GM21447 (cell line): Measurements from ENCODE around the gene SAG.

ENCODE experiments used
- ATAC-seq: cut with Tn5 transposase; IDR thresholded peaks from one replicate; pipeline ENCODE4 v1.9.1; 2021; ENCODE audit not compliant: unreplicated experiment

The SAG gene

GRCh38 chr2:233307565-233307964 is at the start of gene SAG:
TSS of gene SAG (plus strand) at chr2:233307816. CDS start at chr2:233309190, 1,374 bp downstream.
- no peak for ATAC-seq

- no peak for ATAC-seq
These were observed 49.4 kb upstream of the SAG start for GRCh38 chr2:233258211-233258610.

DNA sequence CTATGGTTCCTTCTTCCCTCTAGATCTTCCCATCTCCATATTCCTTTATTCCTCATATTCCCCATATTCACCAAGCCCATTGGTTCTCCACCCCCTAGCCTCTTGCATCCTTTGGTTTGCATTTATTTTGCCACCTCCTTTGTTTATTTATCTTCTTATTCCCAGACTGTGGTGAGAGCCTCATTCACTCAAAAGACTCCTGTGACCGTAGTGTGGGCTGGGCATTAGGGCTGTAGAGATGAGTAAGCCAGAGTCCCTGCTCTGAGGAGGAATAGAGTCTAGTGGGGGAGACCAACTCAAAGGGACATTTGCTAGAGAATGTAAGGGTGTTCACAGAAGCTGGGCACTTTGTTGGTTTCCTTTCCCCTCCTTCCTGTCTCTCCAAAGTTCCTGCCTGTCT is 47.9 kb upstream of the SAG start:
- ATAC-seq = no peak

- ATAC-seq = no peak
These were observed 47.0 kb upstream of the SAG start for GRCh38 chr2:233260661-233261060.

- ATAC-seq = peak; percentile 68
These were observed 45.6 kb upstream of the SAG start for GRCh38 chr2:233261819-233262555.

DNA sequence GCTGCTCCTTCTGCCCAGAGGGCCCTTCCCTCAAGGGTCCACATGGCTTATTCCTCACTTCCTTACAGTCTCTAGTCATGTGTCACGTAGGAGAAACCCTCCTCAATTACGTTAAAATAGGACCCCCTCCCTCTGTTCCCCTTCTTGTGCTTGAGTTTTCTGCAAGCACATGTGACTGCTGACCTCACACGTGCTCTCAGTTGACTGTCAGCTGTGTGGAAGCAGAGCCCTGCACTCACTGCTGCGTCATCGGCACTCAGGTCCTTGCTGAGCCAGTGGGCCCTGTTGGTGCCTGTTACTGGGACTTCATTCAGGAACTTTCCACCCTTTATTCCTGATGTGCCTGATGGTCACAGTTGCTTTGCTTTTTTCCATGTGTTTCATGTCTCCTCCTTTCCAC is 45.1 kb upstream of the SAG start:
- ATAC-seq = no peak

DNA sequence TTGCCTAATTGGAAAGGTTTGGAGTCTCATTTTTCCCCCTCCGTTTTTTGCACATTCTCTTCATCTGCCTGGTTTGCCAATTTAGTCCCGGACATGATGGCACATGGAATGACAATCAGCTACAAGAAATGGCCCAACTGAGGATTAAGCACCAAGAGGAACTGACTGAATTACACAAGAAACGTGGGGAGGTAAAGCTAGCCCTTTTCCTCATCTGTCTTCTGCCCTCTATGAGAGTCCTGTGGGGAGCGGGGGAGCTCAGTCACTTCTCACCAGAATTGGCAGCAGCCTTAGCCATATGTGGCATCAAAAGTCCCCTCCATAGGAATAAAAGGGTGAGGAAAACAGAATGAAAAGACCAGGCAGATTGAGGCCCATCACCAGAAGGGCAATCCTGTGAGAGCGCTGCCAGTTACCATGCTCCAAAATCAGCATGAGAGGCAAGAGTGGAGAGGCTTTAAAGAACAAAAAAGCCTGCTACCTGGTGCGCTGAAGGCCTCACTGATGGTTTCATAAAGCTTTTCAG is 44.5 kb upstream of the SAG start:
- no peak for ATAC-seq

- ATAC-seq = no peak
These were observed 42.9 kb upstream of the SAG start for GRCh38 chr2:233264667-233265066.

DNA sequence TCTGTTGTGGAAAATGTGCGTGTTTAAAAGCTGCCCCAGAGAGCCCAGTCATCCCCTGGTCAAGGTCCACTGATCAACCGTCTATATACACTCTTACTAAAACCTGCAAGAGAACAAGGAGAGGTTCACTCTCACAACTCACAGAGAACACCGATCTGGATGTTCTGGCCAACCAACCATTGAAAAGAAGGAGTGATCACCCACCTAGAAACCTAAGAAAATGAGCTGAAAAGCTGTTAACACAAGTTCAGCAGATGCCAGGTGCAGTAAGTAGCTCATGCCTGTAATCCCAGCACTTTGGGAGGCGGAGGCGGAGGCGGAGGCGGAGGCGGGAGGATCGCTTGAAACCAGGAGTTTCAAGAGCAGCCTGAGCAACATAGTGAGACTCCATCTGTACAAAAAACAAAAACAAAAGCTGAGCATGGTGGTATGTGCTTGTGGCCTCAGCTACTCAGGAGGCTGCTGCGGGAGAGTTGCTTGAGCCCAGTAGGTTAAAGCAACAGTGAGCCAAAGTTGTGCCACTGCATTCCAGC is 41.7 kb upstream of the SAG start:
- ATAC-seq = no peak

DNA sequence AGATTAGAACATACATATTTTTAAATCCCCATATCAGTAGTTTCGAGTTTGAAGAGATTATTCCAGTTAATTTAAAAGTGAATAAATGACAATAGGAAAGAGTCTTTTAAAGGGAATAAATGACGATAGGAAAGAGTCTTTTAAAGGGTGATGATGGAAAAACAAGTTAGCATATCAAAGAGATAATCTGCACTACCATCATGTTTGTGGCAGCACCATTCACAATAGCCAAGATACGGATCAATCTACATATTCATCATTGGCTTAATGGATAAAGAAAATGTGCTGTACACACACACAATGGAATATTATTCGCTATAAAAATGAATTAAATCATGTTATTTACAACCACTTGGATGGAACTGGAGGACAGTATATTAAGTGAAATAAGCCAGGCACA is 41.1 kb upstream of the SAG start:
- ATAC-seq = no peak

DNA sequence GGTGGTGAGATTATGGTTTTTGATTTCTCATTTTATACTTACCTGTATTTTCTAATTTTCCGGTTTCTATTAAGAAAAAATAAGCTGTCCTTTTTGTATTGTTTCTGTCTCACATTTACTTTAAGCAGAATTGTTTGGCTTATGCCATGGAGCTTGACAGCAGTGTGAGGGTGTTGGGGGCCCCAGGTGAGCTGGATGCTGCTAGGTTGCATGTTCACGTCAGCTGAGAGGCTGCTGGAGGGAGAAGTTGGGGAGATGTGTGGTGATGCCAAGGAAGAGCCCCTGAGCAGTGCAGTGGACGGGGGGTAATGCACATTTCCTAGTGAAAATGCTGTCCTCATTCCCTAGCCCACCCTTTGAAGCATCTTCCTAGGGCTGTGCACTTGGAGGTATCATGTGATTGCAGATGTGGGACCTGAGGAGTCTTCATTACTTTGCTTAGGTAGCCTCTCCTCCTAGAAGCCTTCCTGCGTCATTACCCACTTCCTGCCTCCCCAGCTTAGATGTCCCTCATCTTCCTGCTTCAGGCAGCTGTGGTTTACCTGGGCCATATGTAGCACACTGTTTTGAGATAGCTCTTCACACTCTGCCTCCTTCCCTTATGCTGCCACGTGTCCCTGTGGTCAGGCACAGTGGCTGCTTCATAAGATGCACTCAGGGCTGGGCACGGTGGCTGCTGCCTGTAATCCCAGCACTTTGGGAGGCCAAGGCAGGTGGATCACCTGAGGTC is 39.9 kb upstream of the SAG start:
- ATAC-seq = peak; percentile 88

GRCh38 chr2:233270366-233270765 is 37.2 kb upstream of the SAG start:
- no peak for ATAC-seq

GRCh38 chr2:233270951-233271350 is 36.7 kb upstream of the SAG start:
- ATAC-seq = no peak

DNA sequence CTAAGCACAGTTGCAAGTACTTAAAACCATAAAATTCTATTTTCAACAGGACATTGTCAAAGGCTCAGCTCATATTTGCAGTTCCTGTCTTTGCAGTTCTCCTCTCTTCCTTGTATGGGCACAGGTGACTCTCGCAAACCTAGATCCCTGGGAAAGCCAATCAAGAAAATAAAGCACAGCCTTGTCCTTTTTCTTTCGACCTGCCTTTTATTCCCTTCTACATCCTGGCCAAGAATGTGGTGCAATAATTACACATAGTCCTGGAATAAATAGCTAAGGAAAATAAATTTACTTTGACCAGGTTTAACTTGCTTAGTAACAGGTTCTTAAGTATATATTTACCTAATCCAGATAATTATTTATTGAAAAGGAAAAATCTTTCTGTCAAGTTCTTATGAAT is 35.9 kb upstream of the SAG start:
- ATAC-seq = no peak

- no peak for ATAC-seq
These were observed 34.5 kb upstream of the SAG start for GRCh38 chr2:233273120-233273519.

DNA sequence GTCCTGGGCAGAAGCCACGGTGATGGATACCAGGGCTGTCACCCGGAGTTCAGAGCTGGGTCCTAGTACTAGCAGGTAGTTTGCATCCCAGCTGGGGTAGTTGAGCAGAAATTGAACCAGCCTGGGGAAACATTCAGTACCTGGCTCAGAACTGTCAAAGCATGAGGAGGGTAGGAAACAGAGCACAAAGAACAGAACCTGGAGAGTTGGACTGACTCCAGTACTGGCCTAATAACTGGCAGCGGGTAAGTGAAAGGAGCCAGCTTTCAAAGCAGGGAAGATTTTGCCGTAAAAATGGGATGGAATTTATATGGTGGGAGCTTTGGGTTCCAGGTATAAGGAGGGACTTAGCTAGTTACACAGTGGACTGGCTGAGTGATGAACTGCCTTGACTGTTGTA is 32.4 kb upstream of the SAG start:
- ATAC-seq = no peak

GRCh38 chr2:233278921-233279320 is 28.7 kb upstream of the SAG start:
- no peak for ATAC-seq

DNA sequence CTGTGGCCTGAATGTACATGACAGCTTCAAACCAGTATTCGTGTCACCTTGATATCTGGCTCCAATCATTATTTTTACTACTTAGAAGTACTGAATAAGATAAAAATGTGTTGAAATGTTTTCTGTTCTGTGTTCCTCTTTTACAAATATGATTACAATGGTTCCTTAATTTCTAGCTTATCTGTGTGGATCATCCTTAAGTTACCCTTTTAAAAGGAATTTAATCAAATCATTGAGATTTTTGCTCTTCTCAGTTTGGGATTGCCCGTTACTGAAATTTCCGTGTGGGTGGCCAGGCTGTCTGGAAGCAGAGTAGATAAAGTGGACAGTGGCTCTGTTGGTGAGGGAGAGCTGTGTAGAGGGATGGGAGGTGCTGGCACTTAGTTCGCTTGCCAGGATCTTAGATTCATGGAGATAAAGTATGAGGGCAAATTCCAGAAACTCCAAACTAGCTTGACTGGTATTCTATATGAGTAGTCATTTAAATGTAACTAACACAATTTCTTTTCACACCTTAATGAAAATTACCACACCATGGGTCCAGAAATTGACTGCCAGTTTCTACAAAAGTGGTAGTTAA is 27.4 kb upstream of the SAG start:
- no peak for ATAC-seq

GRCh38 chr2:233281553-233281952 is 26.1 kb upstream of the SAG start:
- no peak for ATAC-seq

DNA sequence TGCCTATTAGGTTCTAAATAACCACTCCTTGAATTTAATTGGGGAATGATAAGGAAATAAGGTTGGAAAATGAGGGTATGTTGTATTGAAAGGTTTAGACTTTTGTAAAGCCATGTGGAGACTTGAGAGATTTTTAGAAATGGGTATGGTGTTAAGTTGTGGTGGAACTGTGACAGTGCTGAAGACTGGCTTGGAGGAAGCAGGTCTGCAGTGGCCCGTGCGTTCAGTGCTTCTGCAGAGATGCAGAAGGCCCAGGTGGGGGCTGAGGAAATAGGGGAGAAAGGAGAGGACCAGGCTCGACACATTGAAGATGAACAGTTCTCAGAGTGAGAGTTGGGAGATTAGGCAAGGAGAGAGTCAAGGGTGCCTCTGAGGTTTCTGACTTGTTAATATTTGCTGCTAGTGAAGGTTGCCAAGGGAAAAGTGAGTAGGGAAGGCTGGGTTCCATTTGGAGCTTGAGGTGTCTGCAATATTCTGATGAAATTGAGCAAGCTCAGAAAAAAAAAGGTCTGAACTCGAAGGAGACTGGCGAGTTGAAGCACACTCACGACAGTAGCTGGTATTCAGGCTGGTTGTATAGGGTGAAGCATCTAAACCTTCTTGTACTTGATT is 25.5 kb upstream of the SAG start:
- ATAC-seq = no peak

GRCh38 chr2:233285921-233286320 is 21.7 kb upstream of the SAG start:
- ATAC-seq = no peak
